ENCODE results near the gene ZFYVE28. TPM values are rescaled to one million over a fixed set of nuclear protein-coding genes. Genes with fewer than 3 reads are reported as not detected.

ZFYVE28 gene
- total and polyA plus RNA-seq, 2 donors (not counting 1 experiment from before 2014, with no cell fraction given), result 5.8 to 12.1 TPM

DNA sequence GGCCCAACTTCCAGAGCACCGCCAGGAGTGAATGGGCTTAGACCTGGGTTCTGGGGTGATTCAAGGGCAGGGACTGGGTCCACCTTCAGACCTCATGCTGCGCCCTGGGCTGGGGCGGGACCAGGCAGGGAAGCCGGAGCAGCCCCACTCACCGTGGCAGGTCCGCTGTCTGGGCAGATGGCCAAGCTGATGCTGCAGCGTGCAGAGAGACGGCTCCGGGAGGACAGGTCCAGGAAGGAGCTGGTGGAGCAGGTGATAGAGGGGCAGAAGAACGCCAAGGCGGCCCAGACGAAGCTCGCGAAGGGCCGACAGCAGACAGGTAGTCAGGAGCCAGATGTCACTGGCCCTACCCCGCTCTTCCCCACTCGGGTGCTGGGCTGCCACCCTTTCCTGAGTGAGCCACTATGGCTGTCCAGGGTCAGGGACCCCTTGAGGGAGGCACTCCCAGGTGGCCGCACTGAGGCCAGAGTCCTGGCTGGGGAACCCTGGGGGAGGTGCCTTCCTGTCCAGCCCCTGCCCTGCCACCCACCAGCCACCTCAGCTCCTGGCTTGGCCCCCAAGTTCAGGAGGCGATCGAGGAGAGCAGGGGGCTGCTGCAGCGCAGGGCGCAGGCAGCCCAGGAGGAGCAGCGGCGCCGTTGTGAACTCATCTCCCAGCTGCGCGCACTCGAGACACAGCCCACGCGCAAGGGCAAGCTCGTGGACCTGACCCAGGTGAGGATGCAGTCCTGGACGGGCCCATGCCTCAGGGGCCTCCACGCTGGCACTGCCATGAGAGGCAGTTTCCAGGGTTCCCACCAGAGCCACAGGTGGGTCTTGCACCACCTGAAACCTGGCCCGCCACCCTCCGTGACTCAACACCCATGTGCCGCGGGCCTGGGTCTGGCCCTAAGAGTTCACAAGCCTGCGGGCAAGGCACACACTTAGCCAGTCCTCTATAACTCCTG is 40.4 kb upstream of the ZFYVE28 start:
- Histone ChIP-seq H3K9ac (ENCODE audit: low read length) (no peak overlapping the region), H2AFZ (ENCODE audit: insufficient read depth, low read depth, low read length, poor library complexity, severe bottlenecking) (no peak overlapping the region), H3K79me2 (ENCODE audit: control insufficient read depth, insufficient read depth, low read length) (peaks cover 7% of the 10 kb centered on the region), H3K27ac (ENCODE audit: low read length in 2 of 2) (no peak overlapping the region), H3K9me3 (ENCODE audit: control extremely low read depth in 1 of 3, control insufficient read depth in 2 of 3, insufficient read depth in 1 of 3, low read length in 2 of 3) (no peaks in the 10 kb centered on the region), H3K4me2 (replicated peaks; ENCODE audit: low read depth, low read length, poor library complexity, severe bottlenecking) (no peak overlapping the region), H3K27me3 (replicated peaks in 1 of 4; ENCODE audit: control extremely low read depth in 1 of 4, control insufficient read depth in 3 of 4, insufficient read depth in 4 of 4, low read length in 3 of 4) (peaks cover 0 to 9% (median 4%) of the 10 kb centered on the region in 4 experiments), H3K4me3 (ENCODE audit: control extremely low read depth in 1 of 5, extremely low read depth in 1 of 5, insufficient read depth in 1 of 5, low read depth in 2 of 5, low read length in 4 of 5) (no peak overlapping the region), H3K36me3 (replicated peaks in 1 of 2; ENCODE audit: control extremely low read depth in 1 of 2, control insufficient read depth in 1 of 2, extremely low read depth in 1 of 2, insufficient read depth in 2 of 2, low read length in 1 of 2) (no peaks in the 10 kb centered on the region), H3K4me1 (ENCODE audit: control insufficient read depth in 2 of 2, insufficient read depth in 2 of 2, low read length in 2 of 2) (peaks cover 5 to 10% of the 10 kb centered on the region in 2 donors), H4K20me1 (ENCODE audit: control insufficient read depth, insufficient read depth, low read length, poor library complexity, severe bottlenecking) (peaks cover 8% of the 10 kb centered on the region)
- Mint-ChIP-seq H3K9me3 (ENCODE audit: insufficient read depth) (no peaks in the 10 kb centered on the region), H3K4me3 (no peak overlapping the region), H3K4me1 (peaks cover 7% of the 10 kb centered on the region), H3K27me3 (peaks cover 3% of the 10 kb centered on the region), H3K27ac (no peak overlapping the region)
- ChIA-PET POLR2A (no interaction called here), CTCF (interaction anchor here (7.5 kb wide), 1 partner anchor 240 kb away, joined by 54 read pairs; no protein-coding TSS in a partner anchor)
- intact Hi-C loops (cut with micrococcal nuclease), result no loop called here
- ATAC-seq (ENCODE audit: low read depth) (no peak), DNase-seq (no peak)
- 91% methylated on average over 33 of the region's 38 CpGs for WGBS (ENCODE audit: insufficient coverage)
- TF ChIP-seq, protein P1, sequence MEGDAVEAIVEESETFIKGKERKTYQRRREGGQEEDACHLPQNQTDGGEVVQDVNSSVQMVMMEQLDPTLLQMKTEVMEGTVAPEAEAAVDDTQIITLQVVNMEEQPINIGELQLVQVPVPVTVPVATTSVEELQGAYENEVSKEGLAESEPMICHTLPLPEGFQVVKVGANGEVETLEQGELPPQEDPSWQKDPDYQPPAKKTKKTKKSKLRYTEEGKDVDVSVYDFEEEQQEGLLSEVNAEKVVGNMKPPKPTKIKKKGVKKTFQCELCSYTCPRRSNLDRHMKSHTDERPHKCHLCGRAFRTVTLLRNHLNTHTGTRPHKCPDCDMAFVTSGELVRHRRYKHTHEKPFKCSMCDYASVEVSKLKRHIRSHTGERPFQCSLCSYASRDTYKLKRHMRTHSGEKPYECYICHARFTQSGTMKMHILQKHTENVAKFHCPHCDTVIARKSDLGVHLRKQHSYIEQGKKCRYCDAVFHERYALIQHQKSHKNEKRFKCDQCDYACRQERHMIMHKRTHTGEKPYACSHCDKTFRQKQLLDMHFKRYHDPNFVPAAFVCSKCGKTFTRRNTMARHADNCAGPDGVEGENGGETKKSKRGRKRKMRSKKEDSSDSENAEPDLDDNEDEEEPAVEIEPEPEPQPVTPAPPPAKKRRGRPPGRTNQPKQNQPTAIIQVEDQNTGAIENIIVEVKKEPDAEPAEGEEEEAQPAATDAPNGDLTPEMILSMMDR (IDR thresholded peaks at IDR 0.05), result no peak
- no peak for TF ChIP-seq EZH2 (IDR thresholded peaks at IDR 0.05; ENCODE audit: borderline replicate concordance, insufficient read depth, low read depth, low read length, poor library complexity, severe bottlenecking)

Data from B cell (primary cell).